WTC11 (cell line): ENCODE measurements around the gene GALNTL6.

ENCODE experiments used
- CTCF ChIP-seq: fragments of 200-600 bp; IDR thresholded peaks from 2 replicates; pipeline ENCODE4 v1.8.0; 2022; ENCODE audit warnings: antibody characterized with exemption
- ETV6 ChIP-seq: sonication (generic); formaldehyde crosslinking; IDR thresholded peaks from 2 replicates; pipeline ENCODE4 v1.8.1; 2022; ENCODE audit warnings: mild to moderate bottlenecking, missing genetic modification reagents
- MYBL2 ChIP-seq: sonication (generic); formaldehyde crosslinking; IDR thresholded peaks from 2 replicates; pipeline ENCODE4 v1.8.1; 2023; ENCODE audit warnings: mild to moderate bottlenecking, moderate library complexity, missing genetic modification reagents
- ZMAT4 ChIP-seq: fragments of 250-450 bp; sonication (Bioruptor Pico); IDR thresholded peaks from 2 replicates; pipeline ENCODE4 v1.9.0; 2021; ENCODE audit warnings: mild to moderate bottlenecking
- ZNF232 ChIP-seq: sonication (generic); formaldehyde crosslinking; IDR thresholded peaks from 2 replicates; pipeline ENCODE4 v1.8.0; 2022; ENCODE audit warnings: mild to moderate bottlenecking, missing genetic modification reagents
- TF ChIP-seq, protein P1 (sequence below): sonication (generic); formaldehyde crosslinking; IDR thresholded peaks from 2 replicates; pipeline ENCODE4 v1.8.0; 2022; ENCODE audit warnings: mild to moderate bottlenecking, missing genetic modification reagents
- TF ChIP-seq, protein P2 (sequence below): fragments of 250-450 bp; sonication (Bioruptor Pico); IDR thresholded peaks from 2 replicates; pipeline ENCODE4 v1.8.0; 2021; ENCODE audit warnings: mild to moderate bottlenecking
- TF ChIP-seq, protein P3 (sequence below): sonication (generic); formaldehyde crosslinking; IDR thresholded peaks from 2 replicates; pipeline ENCODE4 v1.8.0; 2022; ENCODE audit warnings: mild to moderate bottlenecking, missing genetic modification reagents

DNA sequence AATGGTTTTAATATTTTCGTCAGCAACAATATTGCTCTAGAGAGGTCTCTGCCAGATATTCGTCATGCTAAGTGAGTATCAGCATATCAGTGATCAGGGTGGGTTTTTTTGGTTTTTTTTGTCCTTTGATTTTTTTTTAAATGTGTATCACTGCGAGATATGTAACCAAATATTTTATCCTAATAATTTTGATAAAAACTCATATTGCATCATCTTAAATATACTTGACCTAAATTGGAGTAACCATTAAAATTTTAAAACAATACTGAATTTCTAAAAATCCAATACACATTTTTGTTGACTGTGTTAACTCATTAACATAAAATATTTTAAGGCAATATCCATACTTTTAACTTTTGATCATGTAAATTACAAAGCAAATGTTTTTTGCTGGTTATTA, 498.5 kb downstream of the GALNTL6 start:
- no peak for TF ChIP-seq CTCF
- TF ChIP-seq, protein P1, sequence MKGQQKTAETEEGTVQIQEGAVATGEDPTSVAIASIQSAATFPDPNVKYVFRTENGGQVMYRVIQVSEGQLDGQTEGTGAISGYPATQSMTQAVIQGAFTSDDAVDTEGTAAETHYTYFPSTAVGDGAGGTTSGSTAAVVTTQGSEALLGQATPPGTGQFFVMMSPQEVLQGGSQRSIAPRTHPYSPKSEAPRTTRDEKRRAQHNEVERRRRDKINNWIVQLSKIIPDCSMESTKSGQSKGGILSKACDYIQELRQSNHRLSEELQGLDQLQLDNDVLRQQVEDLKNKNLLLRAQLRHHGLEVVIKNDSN (CRISPR knock-in tag): no peak
- no peak for TF ChIP-seq ZNF232 (CRISPR knock-in tag)
- TF ChIP-seq, protein P2, sequence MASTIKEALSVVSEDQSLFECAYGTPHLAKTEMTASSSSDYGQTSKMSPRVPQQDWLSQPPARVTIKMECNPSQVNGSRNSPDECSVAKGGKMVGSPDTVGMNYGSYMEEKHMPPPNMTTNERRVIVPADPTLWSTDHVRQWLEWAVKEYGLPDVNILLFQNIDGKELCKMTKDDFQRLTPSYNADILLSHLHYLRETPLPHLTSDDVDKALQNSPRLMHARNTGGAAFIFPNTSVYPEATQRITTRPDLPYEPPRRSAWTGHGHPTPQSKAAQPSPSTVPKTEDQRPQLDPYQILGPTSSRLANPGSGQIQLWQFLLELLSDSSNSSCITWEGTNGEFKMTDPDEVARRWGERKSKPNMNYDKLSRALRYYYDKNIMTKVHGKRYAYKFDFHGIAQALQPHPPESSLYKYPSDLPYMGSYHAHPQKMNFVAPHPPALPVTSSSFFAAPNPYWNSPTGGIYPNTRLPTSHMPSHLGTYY (CRISPR knock-in tag): no peak
- TF ChIP-seq MYBL2 (CRISPR knock-in tag): no peak
- TF ChIP-seq ZMAT4 (CRISPR knock-in tag): no peak
- TF ChIP-seq, protein P3, sequence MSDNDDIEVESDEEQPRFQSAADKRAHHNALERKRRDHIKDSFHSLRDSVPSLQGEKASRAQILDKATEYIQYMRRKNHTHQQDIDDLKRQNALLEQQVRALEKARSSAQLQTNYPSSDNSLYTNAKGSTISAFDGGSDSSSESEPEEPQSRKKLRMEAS: no peak
- no peak for TF ChIP-seq ETV6 (CRISPR knock-in tag)
